PC-9 (cell line): ENCODE measurements around the gene SFI1.
"Not testable (repeated sequence)": the region's sequence is repeated elsewhere in the genome, so short reads cannot be mapped to it uniquely, and the experiment has no call there.

Source experiments
- CTCF ChIP-seq: fragments of 200-600 bp; sonication (generic); conservative IDR thresholded peaks from 2 replicates; pipeline ENCODE4 v1.6.1; 2017; ENCODE audit warnings: mixed run types, antibody characterized with exemption, mild to moderate bottlenecking, moderate library complexity
- EZH2 ChIP-seq: fragments of 200-600 bp; sonication (generic); IDR thresholded peaks from 2 replicates; pipeline ENCODE4 v1.8.0; 2017; ENCODE audit warnings: antibody characterized with exemption, low read depth

- not testable (repeated sequence) for TF ChIP-seq CTCF, EZH2
These were observed 10.0 kb upstream of the SFI1 start for GRCh38 chr22:31486369-31486768.
